PC-3 (cell line): Measurements from ENCODE around the gene CLSTN1. TPM values are rescaled to one million over a fixed set of nuclear protein-coding genes. Genes with fewer than 3 reads are reported as not detected.

ENCODE experiments used
- ATAC-seq: fragments of 200-7000 bp; cut with Tn5 transposase; 2 replicates; pipeline ENCODE4 v1.9.1; 2020; ENCODE audit warnings: mild to moderate bottlenecking, moderate library complexity
- BruUV-seq: library from RNA; stranded (reverse); fragments of 400-500 nt; replicated peaks from 2 replicates; lab custom pipeline; 2021; lab: Mats Ljungman, UMichigan
- CTCF ChIA-PET: fragments of 300-600 bp; sonication (Branson Sonifier 250); formaldehyde crosslinking; loops from one replicate; lab custom pipeline; 2022; ENCODE audit warnings: antibody characterized with exemption; lab: Charles Lee
- POLR2A ChIA-PET: fragments of 300-600 bp; sonication (Branson Sonifier 250); formaldehyde crosslinking; loops from one replicate; lab custom pipeline; 2022; ENCODE audit warnings: antibody characterized with exemption; ENCODE audit not compliant: unreplicated experiment; lab: Charles Lee
- DNase-seq: peaks from one replicate; pipeline ENCODE4 v3.0.0-alpha.2; 2015
- H2AFZ ChIP-seq: fragments of 300-600 bp; sonication (generic); 2 replicates; pipeline ENCODE4 v1.6.0; 2016; ENCODE audit warnings: antibody characterized with exemption, low read length
- H3F3A ChIP-seq: fragments of 300-600 bp; sonication (generic); one replicate; pipeline ENCODE4 v1.6.0; 2017; ENCODE audit warnings: antibody characterized with exemption, low read length, control low read depth, mild to moderate bottlenecking; ENCODE audit not compliant: unreplicated experiment
- H3K27ac ChIP-seq: fragments of 300-600 bp; sonication (generic); 2 replicates; pipeline ENCODE4 v1.5.1; 2016; ENCODE audit warnings: mild to moderate bottlenecking, low read length
- H3K27me3 ChIP-seq: fragments of 300-600 bp; sonication (generic); 2 replicates; pipeline ENCODE4 v1.6.1; 2016; ENCODE audit warnings: low read length, mixed read lengths
- H3K36me3 ChIP-seq: fragments of 300-600 bp; sonication (generic); 2 replicates; pipeline ENCODE4 v1.6.1; 2016; ENCODE audit warnings: low read depth, mixed run types, low read length, mixed read lengths
- H3K4me1 ChIP-seq: fragments of 300-600 bp; sonication (generic); 2 replicates; pipeline ENCODE4 v1.5.1; 2016; ENCODE audit warnings: low read length; ENCODE audit not compliant: insufficient read depth
- H3K4me2 ChIP-seq: fragments of 300-600 bp; sonication (generic); 2 replicates; pipeline ENCODE4 v1.6.0; 2016; ENCODE audit warnings: low read length
- H3K4me3 ChIP-seq: fragments of 300-600 bp; sonication (generic); 2 replicates; pipeline ENCODE4 v1.5.1; 2016; ENCODE audit warnings: mild to moderate bottlenecking, low read length, mixed read lengths
- H3K79me2 ChIP-seq: fragments of 300-600 bp; sonication (generic); 2 replicates; pipeline ENCODE4 v1.6.1; 2017; ENCODE audit warnings: low read length, mixed read lengths
- H3K9ac ChIP-seq: fragments of 300-600 bp; sonication (generic); 2 replicates; pipeline ENCODE4 v1.6.0; 2016; ENCODE audit warnings: mild to moderate bottlenecking, low read length
- H3K9me2 ChIP-seq: fragments of 300-600 bp; sonication (generic); replicated peaks from 2 replicates; pipeline ENCODE4 v1.6.1; 2016; ENCODE audit warnings: mixed run types, low read length, mixed read lengths
- H3K9me3 ChIP-seq: fragments of 300-600 bp; sonication (generic); 2 replicates; pipeline ENCODE4 v1.6.1; 2016; ENCODE audit warnings: low read length, mixed read lengths
- H4K20me1 ChIP-seq: fragments of 300-600 bp; sonication (generic); 2 replicates; pipeline ENCODE4 v1.6.1; 2016; ENCODE audit warnings: low read length, mixed read lengths
- CTCF ChIP-seq: fragments of 300-600 bp; sonication (generic); conservative IDR thresholded peaks from 2 replicates; pipeline ENCODE4 v1.5.1; 2017; ENCODE audit warnings: antibody characterized with exemption, low read depth, mild to moderate bottlenecking, low read length
- EZH2 ChIP-seq: fragments of 300-600 bp; sonication (generic); IDR thresholded peaks from one replicate; pipeline ENCODE4 v1.6.1; 2017; ENCODE audit warnings: antibody characterized with exemption, mild to moderate bottlenecking, low read length; ENCODE audit not compliant: unreplicated experiment
- EZH2phosphoT487 ChIP-seq: fragments of 300-600 bp; sonication (generic); IDR thresholded peaks from 2 replicates; pipeline ENCODE4 v1.6.1; 2018; ENCODE audit warnings: mild to moderate bottlenecking, antibody characterized with exemption, low read length, borderline replicate concordance
- intact Hi-C: fragments of 100-400 bp; cut with micrococcal nuclease; formaldehyde crosslinking; loops from 2 replicates; pipeline ENCODE4 v1.9.0; 2023
- total RNA-seq: library from RNA; depleted of rRNA; stranded (reverse); fragments of >200 nt; gene quantifications from 2 replicates; pipeline ENCODE4 v1.2.3, GENCODE V29; 2014

Gene CLSTN1
- total RNA-seq, 1 experiment from 2014 or later: 98.3 TPM

GRCh38 chr1:9848022-9848421 is 24.3 kb upstream of the CLSTN1 start:
- Histone ChIP-seq H4K20me1 (no peaks in the 10 kb centered on the region), H3F3A (no peaks in the 10 kb centered on the region), H3K4me1 (peaks cover 13% of the 10 kb centered on the region), H3K27ac (no peak overlapping the region), H2AFZ (no peak overlapping the region), H3K27me3 (no peaks in the 10 kb centered on the region), H3K36me3 (no peaks in the 10 kb centered on the region), H3K9me3 (no peaks in the 10 kb centered on the region), H3K79me2 (no peaks in the 10 kb centered on the region), H3K9ac (no peak overlapping the region), H3K4me3 (no peak overlapping the region), H3K4me2 (no peak overlapping the region), H3K9me2 (no peaks in the 10 kb centered on the region)
- BruUV-seq: no TSS peak
- DNase-seq (no peak), ATAC-seq (no peak)
- TF ChIP-seq EZH2phosphoT487 (no peak), CTCF (no peak), EZH2 (no peak)
- ChIA-PET POLR2A (interaction anchor here (0.6 kb wide), 1 partner anchor 63 kb away, joined by 6 read pairs; no protein-coding TSS in a partner anchor), CTCF (interaction anchor here (0.6 kb wide), 1 partner anchor 63 kb away, joined by 4 read pairs; no protein-coding TSS in a partner anchor)
- intact Hi-C loops: no loop called here

GRCh38 chr1:9847269-9847668 is 23.5 kb upstream of the CLSTN1 start:
- Histone ChIP-seq H3K9me2 (no peaks in the 10 kb centered on the region), H3K9me3 (no peaks in the 10 kb centered on the region), H3K79me2 (no peaks in the 10 kb centered on the region), H3F3A (no peaks in the 10 kb centered on the region), H3K36me3 (no peaks in the 10 kb centered on the region), H4K20me1 (no peaks in the 10 kb centered on the region), H2AFZ (no peak overlapping the region), H3K4me3 (no peak overlapping the region), H3K4me2 (no peak overlapping the region), H3K27me3 (no peaks in the 10 kb centered on the region), H3K4me1 (peaks cover 21% of the 10 kb centered on the region), H3K27ac (no peak overlapping the region), H3K9ac (no peak overlapping the region)
- intact Hi-C loops: no loop called here
- no TSS peak for BruUV-seq
- ATAC-seq (no peak), DNase-seq (no peak)
- no peak for TF ChIP-seq EZH2
- TF ChIP-seq CTCF: no peak
- no peak for TF ChIP-seq EZH2phosphoT487
- CTCF ChIA-PET: no interaction called here
- POLR2A ChIA-PET: no interaction called here

DNA sequence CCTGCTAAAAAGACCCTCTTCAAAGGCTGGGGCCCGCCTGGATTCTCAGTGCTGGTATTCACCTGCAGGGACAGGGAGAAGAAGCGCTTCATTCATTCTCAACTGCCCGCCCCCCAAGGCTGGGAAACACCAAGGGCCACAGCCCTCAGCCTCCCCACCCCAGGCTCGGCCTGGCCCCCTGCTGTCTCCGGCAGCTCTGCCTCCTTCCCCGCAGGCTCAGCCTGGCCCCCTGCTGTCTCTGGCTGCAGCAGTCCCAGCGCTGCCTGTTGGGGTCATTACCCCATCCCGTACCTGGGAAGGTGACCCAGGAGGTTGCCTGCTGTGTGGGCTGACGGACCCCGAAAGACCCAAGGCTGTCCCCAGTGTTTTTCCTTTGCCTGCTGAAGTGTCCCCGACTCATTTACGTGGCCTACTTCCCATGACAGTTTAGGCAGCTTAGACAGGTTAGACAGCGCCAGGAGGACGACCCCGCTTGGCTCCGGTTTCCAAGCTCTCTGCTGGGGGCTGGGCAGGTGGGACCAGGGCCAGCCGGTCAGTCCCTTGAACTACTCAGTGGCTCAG is 22.9 kb upstream of the CLSTN1 start:
- Histone ChIP-seq H3K4me3 (no peak overlapping the region), H2AFZ (no peak overlapping the region), H3K79me2 (no peaks in the 10 kb centered on the region), H3K27me3 (no peaks in the 10 kb centered on the region), H4K20me1 (no peaks in the 10 kb centered on the region), H3K9ac (no peak overlapping the region), H3K4me1 (peaks cover 24% of the 10 kb centered on the region), H3K9me2 (no peaks in the 10 kb centered on the region), H3K27ac (no peak overlapping the region), H3K36me3 (no peaks in the 10 kb centered on the region), H3K4me2 (no peak overlapping the region), H3K9me3 (no peaks in the 10 kb centered on the region), H3F3A (no peaks in the 10 kb centered on the region)
- intact Hi-C loops: no loop called here
- ChIA-PET CTCF (no interaction called here), POLR2A (no interaction called here)
- DNase-seq: no peak
- TF ChIP-seq CTCF: no peak
- TF ChIP-seq EZH2phosphoT487: no peak
- TF ChIP-seq EZH2: no peak
- no TSS peak for BruUV-seq
- ATAC-seq: no peak
